ENCODE measurements around the gene ZNF230.
A peak's percentile ranks its signal among the peaks of the same experiment; 100 is the strongest.

Gene ZNF230

DNA sequence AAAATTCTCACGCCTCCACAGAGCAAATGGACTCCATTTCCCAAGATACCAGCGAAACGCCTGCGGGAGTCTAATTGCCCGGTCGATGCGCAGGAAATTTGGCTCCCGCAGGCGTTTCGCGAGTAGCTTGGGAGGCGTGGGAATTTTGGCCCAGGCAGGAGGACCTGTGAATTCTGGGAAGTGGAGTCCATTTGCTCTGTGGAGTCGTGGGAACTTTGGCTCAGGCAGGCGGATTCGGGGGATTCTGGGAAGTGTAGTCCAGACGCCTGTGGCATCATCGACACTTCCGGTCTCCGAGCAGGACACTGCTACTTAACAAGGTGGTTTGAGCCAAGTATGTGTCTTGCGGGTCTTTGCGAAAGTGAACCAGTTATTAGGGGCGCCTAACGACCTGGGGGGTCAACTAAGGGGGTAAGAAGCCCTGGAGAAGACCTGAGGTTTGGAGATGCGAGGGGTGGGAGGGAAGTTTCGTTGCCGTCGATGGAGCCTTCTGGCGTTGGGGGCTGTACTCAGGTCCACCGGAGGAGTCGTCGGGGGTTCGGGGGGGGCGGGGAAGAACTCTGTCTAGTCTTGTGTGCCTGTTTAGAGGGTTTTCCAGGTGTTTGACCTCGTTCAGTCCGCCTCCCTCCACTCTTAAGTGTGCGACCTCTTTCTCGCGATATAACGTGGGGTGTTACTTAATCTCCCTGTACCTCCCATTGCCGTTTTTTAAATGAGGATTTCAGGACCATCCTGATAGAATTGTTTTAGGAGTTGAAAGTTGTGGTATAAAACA is 18.7 kb upstream of the ZNF230 start, which contains the start of gene ZNF155:
Gene ZNF155 (plus strand): TSS at position 277 of the 775 bp plus-strand sequence. CDS start 4,356 bp downstream, outside the sequence.
- Histone ChIP-seq H3K4me3 (ENCODE audit: low read depth, low read length) (peak within 1 kb of the TSS; percentile 74), H3K27ac (ENCODE audit: extremely low read depth, low read depth, low read length) (peak within 1 kb of the TSS; percentile 78), H3K4me1 (ENCODE audit: control insufficient read depth, insufficient read depth, low read length) (peaks cover 15% of the 10 kb centered on the region), H3K9me3 (ENCODE audit: control insufficient read depth, insufficient read depth, low read depth, low read length) (peaks cover 27% of the 10 kb centered on the region), H3K36me3 (ENCODE audit: control insufficient read depth in 2 of 2, insufficient read depth in 1 of 2, low read length in 2 of 2) (peaks cover 13 to 44% of the 10 kb centered on the region in 2 experiments)
- ChIA-PET CTCF (no interaction called here), POLR2A (interaction anchor here (0.8 to 1.5 kb wide), 4 partner anchors 17 to 223 kb away, joined by 3 to 8 read pairs (median 4); partner anchors contain the start of gene ZNF45)
- TF ChIP-seq ZNF114 (tag by site-specific recombination; IDR thresholded peaks at IDR 0.05) (no peak), ZFHX2 (tag by site-specific recombination; conservative IDR thresholded peaks at IDR 0.05) (peak; percentile 85), ZNF48 (tag by site-specific recombination; IDR thresholded peaks at IDR 0.05) (no peak), ZNF600 (tag by site-specific recombination; IDR thresholded peaks at IDR 0.05) (peak; percentile 63), ZBTB8A (tag by site-specific recombination; IDR thresholded peaks at IDR 0.05) (peak; percentile 96), GLIS1 (tag by site-specific recombination; IDR thresholded peaks at IDR 0.05) (peak; percentile 96), ZSCAN16 (tag by site-specific recombination; IDR thresholded peaks at IDR 0.05) (0 out of 2 replicates have a peak, but pooled peaks have one; percentile 35), ZSCAN30 (tag by site-specific recombination; IDR thresholded peaks at IDR 0.05) (peak; percentile 58), ZNF169 (tag by site-specific recombination; IDR thresholded peaks at IDR 0.05) (no peak), SP2 (tag by site-specific recombination; IDR thresholded peaks at IDR 0.05) (peak; percentile 61), ZNF837 (tag by site-specific recombination; IDR thresholded peaks at IDR 0.05) (no peak), BCL11B (tag by site-specific recombination; IDR thresholded peaks at IDR 0.05; ENCODE audit: low read depth) (peak; percentile 75; the same call in 1 of the 2 replicates), ZBTB20 (tag by site-specific recombination; IDR thresholded peaks at IDR 0.05) (peak; percentile 93), ZNF624 (tag by site-specific recombination; IDR thresholded peaks at IDR 0.05) (no peak), ZNF394 (tag by site-specific recombination; IDR thresholded peaks at IDR 0.05; ENCODE audit: borderline replicate concordance) (peak; percentile 55; the same call in 1 of the 2 replicates), GLIS2 (tag by site-specific recombination; IDR thresholded peaks at IDR 0.05) (peak; percentile 66), KLF16 (tag by site-specific recombination; IDR thresholded peaks at IDR 0.05) (no peak; the same call in none of the 2 replicates), ZBTB21 (tag by site-specific recombination; IDR thresholded peaks at IDR 0.05) (peak; percentile 73), SCRT2 (tag by site-specific recombination; IDR thresholded peaks at IDR 0.05) (peak; percentile 97), ZNF175 (tag by site-specific recombination; IDR thresholded peaks at IDR 0.05) (no peak)
- TF ChIP-seq, protein P1, sequence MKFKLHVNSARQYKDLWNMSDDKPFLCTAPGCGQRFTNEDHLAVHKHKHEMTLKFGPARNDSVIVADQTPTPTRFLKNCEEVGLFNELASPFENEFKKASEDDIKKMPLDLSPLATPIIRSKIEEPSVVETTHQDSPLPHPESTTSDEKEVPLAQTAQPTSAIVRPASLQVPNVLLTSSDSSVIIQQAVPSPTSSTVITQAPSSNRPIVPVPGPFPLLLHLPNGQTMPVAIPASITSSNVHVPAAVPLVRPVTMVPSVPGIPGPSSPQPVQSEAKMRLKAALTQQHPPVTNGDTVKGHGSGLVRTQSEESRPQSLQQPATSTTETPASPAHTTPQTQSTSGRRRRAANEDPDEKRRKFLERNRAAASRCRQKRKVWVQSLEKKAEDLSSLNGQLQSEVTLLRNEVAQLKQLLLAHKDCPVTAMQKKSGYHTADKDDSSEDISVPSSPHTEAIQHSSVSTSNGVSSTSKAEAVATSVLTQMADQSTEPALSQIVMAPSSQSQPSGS (tag by site-specific recombination; IDR thresholded peaks at IDR 0.05; ENCODE audit: low read depth): no peak
- TF ChIP-seq, protein P2, sequence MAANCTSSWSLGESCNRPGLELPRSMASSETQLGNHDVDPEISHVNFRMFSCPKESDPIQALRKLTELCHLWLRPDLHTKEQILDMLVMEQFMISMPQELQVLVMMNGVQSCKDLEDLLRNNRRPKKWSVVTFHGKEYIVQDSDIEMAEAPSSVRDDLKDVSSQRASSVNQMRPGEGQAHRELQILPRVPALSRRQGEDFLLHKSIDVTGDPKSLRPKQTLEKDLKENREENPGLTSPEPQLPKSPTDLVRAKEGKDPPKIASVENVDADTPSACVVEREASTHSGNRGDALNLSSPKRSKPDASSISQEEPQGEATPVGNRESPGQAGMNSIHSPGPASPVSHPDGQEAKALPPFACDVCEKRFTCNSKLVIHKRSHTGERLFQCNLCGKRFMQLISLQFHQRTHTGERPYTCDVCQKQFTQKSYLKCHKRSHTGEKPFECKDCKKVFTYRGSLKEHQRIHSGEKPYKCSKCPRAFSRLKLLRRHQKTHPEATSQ (tag by site-specific recombination; IDR thresholded peaks at IDR 0.05): no peak
- TF ChIP-seq, protein P3, sequence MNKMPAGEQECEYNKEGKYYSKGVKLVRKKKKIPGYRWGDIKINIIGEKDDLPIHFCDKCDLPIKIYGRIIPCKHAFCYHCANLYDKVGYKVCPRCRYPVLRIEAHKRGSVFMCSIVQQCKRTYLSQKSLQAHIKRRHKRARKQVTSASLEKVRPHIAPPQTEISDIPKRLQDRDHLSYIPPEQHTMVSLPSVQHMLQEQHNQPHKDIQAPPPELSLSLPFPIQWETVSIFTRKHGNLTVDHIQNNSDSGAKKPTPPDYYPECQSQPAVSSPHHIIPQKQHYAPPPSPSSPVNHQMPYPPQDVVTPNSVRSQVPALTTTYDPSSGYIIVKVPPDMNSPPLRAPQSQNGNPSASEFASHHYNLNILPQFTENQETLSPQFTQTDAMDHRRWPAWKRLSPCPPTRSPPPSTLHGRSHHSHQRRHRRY (tag by site-specific recombination; IDR thresholded peaks at IDR 0.05): no peak
- TF ChIP-seq, protein P4, sequence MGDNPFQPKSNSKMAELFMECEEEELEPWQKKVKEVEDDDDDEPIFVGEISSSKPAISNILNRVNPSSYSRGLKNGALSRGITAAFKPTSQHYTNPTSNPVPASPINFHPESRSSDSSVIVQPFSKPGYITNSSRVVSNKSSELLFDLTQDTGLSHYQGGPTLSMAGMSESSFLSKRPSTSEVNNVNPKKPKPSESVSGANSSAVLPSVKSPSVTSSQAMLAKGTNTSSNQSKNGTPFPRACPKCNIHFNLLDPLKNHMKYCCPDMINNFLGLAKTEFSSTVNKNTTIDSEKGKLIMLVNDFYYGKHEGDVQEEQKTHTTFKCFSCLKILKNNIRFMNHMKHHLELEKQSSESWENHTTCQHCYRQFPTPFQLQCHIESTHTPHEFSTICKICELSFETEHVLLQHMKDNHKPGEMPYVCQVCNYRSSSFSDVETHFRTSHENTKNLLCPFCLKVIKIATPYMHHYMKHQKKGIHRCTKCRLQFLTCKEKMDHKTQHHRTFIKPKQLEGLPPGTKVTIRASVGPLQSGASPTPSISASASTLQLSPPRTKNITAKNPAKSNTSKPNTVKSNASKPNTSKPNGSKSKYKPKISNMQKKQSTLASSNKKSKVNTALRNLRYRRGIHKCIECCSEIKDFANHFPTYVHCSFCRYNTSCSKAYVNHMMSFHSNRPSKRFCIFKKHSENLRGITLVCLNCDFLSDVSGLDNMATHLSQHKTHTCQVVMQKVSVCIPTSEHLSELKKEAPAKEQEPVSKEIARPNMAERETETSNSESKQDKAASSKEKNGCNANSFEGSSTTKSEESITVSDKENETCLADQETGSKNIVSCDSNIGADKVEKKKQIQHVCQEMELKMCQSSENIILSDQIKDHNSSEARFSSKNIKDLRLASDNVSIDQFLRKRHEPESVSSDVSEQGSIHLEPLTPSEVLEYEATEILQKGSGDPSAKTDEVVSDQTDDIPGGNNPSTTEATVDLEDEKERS (tag by site-specific recombination; IDR thresholded peaks at IDR 0.05): peak; percentile 9; the same call in 1 of the 2 replicates
- TF ChIP-seq, protein P5, sequence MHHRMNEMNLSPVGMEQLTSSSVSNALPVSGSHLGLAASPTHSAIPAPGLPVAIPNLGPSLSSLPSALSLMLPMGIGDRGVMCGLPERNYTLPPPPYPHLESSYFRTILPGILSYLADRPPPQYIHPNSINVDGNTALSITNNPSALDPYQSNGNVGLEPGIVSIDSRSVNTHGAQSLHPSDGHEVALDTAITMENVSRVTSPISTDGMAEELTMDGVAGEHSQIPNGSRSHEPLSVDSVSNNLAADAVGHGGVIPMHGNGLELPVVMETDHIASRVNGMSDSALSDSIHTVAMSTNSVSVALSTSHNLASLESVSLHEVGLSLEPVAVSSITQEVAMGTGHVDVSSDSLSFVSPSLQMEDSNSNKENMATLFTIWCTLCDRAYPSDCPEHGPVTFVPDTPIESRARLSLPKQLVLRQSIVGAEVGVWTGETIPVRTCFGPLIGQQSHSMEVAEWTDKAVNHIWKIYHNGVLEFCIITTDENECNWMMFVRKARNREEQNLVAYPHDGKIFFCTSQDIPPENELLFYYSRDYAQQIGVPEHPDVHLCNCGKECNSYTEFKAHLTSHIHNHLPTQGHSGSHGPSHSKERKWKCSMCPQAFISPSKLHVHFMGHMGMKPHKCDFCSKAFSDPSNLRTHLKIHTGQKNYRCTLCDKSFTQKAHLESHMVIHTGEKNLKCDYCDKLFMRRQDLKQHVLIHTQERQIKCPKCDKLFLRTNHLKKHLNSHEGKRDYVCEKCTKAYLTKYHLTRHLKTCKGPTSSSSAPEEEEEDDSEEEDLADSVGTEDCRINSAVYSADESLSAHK (tag by site-specific recombination; IDR thresholded peaks at IDR 0.05): no peak
- TF ChIP-seq, protein P6, sequence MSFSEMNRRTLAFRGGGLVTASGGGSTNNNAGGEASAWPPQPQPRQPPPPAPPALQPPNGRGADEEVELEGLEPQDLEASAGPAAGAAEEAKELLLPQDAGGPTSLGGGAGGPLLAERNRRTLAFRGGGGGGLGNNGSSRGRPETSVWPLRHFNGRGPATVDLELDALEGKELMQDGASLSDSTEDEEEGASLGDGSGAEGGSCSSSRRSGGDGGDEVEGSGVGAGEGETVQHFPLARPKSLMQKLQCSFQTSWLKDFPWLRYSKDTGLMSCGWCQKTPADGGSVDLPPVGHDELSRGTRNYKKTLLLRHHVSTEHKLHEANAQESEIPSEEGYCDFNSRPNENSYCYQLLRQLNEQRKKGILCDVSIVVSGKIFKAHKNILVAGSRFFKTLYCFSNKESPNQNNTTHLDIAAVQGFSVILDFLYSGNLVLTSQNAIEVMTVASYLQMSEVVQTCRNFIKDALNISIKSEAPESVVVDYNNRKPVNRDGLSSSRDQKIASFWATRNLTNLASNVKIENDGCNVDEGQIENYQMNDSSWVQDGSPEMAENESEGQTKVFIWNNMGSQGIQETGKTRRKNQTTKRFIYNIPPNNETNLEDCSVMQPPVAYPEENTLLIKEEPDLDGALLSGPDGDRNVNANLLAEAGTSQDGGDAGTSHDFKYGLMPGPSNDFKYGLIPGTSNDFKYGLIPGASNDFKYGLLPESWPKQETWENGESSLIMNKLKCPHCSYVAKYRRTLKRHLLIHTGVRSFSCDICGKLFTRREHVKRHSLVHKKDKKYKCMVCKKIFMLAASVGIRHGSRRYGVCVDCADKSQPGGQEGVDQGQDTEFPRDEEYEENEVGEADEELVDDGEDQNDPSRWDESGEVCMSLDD (tag by site-specific recombination; IDR thresholded peaks at IDR 0.05): peak; percentile 86
